Fibroblast of lung (primary cell): ENCODE data around the gene CRYBA4. TPM values are rescaled to one million over a fixed set of nuclear protein-coding genes. Genes with fewer than 3 reads are reported as not detected.

Experiments used
- DNase-seq, 2 donors: peaks; one replicate each; pipeline versions ENCODE4 v3.0.0 to v3.0.0-alpha.2; 2010; ENCODE audit warnings: low read depth in 2 of 2
- H2AFZ ChIP-seq: 2 replicates; pipeline ENCODE4 v1.5.1; 2012; ENCODE audit warnings: low read length, control low read depth, inconsistent platforms
- H3K27ac ChIP-seq: 2 replicates; pipeline ENCODE4 v1.5.1; 2011; ENCODE audit warnings: low read length, control low read depth; ENCODE audit not compliant: insufficient read depth
- H3K27me3 ChIP-seq: 2 replicates; pipeline ENCODE4 v1.5.1; 2011; ENCODE audit warnings: mild to moderate bottlenecking, low read length; ENCODE audit not compliant: control insufficient read depth, insufficient read depth
- H3K36me3 ChIP-seq: 2 replicates; pipeline ENCODE4 v1.5.1; 2011; ENCODE audit warnings: low read length; ENCODE audit not compliant: control insufficient read depth, insufficient read depth
- H3K4me1 ChIP-seq: 2 replicates; pipeline ENCODE4 v1.5.1; 2011; ENCODE audit warnings: low read length; ENCODE audit not compliant: control insufficient read depth, insufficient read depth; ENCODE audit errors: extremely low read depth
- H3K4me2 ChIP-seq: 2 replicates; pipeline ENCODE4 v1.5.1; 2011; ENCODE audit warnings: low read length, control low read depth; ENCODE audit not compliant: insufficient read depth; ENCODE audit errors: extremely low read depth
- H3K4me3 ChIP-seq, 4 experiments: fragments of 200-600 bp in 1 of 4; sonication (generic) in 1 of 4; replicated peaks in 1 of 4; 2 replicates each; pipeline ENCODE4 v1.5.1; 2011 to 2016; ENCODE audit warnings: low read length in 4 of 4, low read depth in 3 of 4, mild to moderate bottlenecking in 3 of 4, control low read depth in 2 of 4, inconsistent platforms in 1 of 4, mixed read lengths in 1 of 4; ENCODE audit not compliant: insufficient read depth in 1 of 4; ENCODE audit errors: control extremely low read depth in 1 of 4
- H3K79me2 ChIP-seq: 2 replicates; pipeline ENCODE4 v1.5.1; 2012; ENCODE audit warnings: mild to moderate bottlenecking, low read length, inconsistent platforms; ENCODE audit not compliant: control insufficient read depth, insufficient read depth
- H3K9ac ChIP-seq: 2 replicates; pipeline ENCODE4 v1.5.1; 2011; ENCODE audit warnings: mild to moderate bottlenecking, low read length, control low read depth; ENCODE audit not compliant: insufficient read depth
- H3K9me3 ChIP-seq: 2 replicates; pipeline ENCODE4 v1.5.1; 2012; ENCODE audit warnings: low read depth, low read length; ENCODE audit not compliant: control insufficient read depth, insufficient read depth
- H4K20me1 ChIP-seq: 2 replicates; pipeline ENCODE4 v1.5.1; 2011; ENCODE audit warnings: low read length; ENCODE audit not compliant: control insufficient read depth, insufficient read depth; ENCODE audit errors: extremely low read depth
- EZH2 ChIP-seq: IDR thresholded peaks from 2 replicates; pipeline ENCODE4 v1.5.1; 2012; ENCODE audit warnings: low read length, control low read depth, mild to moderate bottlenecking; ENCODE audit errors: missing control alignments
- polyA plus RNA-seq, 2 donors: library from polyadenylated mRNA; depleted of rRNA in 1 of 2; stranded (reverse) in 1 of 2; unstranded in 1 of 2; fragments of >200 nt; gene quantifications; 2 replicates each; pipeline ENCODE4 v1.2.1, GENCODE V29; 2011 to 2012; ENCODE audit warnings: missing spikeins in 1 of 2
- total RNA-seq: library from RNA; depleted of rRNA; stranded (reverse); fragments of >200 nt; gene quantifications from 2 replicates; pipeline ENCODE4 v1.2.1, GENCODE V29; 2014
- TF ChIP-seq, protein P1 (sequence below), 2 donors: IDR thresholded peaks in 1 of 2; conservative IDR thresholded peaks in 1 of 2; 1 replicate in 1 of 2; 2 replicates in 1 of 2; pipeline ENCODE4 v1.5.1; 2011 to 2012; ENCODE audit warnings: low read length in 2 of 2, control low read depth in 1 of 2, inconsistent platforms in 1 of 2, low read depth in 1 of 2, mild to moderate bottlenecking in 1 of 2

Gene CRYBA4
- total and polyA plus RNA-seq, 2 donors (not counting 1 experiment from before 2014, with no cell fraction given): not detected

DNA sequence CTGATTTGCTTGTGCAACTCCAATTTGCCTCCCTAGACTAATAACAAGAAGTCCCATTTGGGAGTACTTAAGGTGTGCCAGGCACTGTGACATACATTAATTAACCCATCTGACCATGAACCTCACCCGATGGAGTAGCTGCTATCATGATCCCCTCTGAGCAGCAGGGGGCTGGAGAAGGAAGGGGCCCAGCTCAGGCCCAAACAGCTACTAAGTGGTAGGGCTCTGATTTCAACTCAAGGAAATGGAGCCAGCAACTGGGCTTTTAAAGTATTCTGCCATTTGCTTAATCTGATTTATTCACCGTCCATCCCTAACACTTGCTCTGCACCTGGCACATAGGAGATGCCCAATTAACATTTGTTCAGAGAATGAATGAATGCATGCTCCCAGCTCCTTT lies 5.1 kb upstream of the CRYBA4 start:
- TF ChIP-seq, protein P1, sequence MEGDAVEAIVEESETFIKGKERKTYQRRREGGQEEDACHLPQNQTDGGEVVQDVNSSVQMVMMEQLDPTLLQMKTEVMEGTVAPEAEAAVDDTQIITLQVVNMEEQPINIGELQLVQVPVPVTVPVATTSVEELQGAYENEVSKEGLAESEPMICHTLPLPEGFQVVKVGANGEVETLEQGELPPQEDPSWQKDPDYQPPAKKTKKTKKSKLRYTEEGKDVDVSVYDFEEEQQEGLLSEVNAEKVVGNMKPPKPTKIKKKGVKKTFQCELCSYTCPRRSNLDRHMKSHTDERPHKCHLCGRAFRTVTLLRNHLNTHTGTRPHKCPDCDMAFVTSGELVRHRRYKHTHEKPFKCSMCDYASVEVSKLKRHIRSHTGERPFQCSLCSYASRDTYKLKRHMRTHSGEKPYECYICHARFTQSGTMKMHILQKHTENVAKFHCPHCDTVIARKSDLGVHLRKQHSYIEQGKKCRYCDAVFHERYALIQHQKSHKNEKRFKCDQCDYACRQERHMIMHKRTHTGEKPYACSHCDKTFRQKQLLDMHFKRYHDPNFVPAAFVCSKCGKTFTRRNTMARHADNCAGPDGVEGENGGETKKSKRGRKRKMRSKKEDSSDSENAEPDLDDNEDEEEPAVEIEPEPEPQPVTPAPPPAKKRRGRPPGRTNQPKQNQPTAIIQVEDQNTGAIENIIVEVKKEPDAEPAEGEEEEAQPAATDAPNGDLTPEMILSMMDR (conservative IDR thresholded peaks at IDR 0.05 in 1 of 2, IDR thresholded peaks at IDR 0.05 in 1 of 2; ENCODE audit: low read depth in 1 of 2, low read length in 2 of 2): no peak
- no peak for TF ChIP-seq EZH2
- no peak overlapping the region for H3K4me3 ChIP-seq
- no peak overlapping the region for H3K27ac ChIP-seq

DNA sequence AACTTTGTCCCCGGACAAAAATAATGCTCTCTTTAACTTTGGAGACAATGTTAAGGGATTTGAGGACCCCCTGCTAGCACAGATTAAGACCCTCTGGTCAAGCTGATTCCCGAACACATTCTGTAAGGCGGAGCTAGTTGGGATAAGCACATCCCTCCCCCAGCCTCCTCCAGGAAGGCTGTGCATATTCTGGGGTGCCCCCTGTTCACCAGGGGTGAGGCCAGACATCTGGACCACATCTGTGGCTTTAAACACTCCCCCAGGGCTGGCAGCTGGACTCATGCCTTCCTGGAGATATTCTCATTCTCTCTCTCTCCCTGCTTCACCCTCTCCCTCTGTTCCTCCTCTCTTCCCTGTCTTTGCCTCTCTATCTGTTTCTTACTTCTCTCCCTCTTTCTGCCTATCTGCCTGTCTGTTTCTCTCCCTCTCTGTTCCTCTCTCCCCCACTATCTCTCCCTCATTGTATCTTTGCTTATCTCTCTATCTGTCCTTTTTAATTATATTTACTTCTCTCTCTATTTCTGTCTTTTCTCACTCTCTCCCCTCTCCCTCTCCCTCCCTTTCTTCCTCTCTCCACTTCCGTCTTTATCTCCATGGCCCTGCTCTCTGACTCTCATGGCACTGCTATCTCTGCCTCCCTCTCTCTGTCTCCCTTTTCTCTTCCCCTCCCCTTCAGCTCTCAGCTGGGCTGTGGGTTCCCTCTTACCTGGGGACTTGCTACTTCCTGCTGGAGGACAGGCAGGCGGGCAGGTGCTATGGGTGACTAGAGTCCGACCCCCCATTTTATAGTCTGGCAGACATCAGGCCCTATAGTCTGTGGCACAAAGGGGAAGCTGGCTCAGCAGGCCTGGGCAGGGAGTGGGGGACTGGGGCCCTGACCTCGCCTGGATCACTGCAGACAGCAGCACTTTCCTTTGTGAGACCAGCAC lies 4.2 kb upstream of the CRYBA4 start, which contains the start of gene CRYBB1:
Gene CRYBB1, minus strand, starts transcription at position 757 of the 929 bp plus-strand sequence. CDS start 1,708 bp downstream, outside the sequence.
- no peaks in the 10 kb centered on the region for H3K36me3 ChIP-seq
- H3K4me1 ChIP-seq: peaks cover 5% of the 10 kb centered on the region
- H3K27ac ChIP-seq: no peak within 1 kb of the TSS
- H2AFZ ChIP-seq: peak within 1 kb of the TSS; percentile 35
- peaks cover 3% of the 10 kb centered on the region for H3K27me3 ChIP-seq
- H3K79me2 ChIP-seq: no peaks in the 10 kb centered on the region
- H3K9me3 ChIP-seq: no peaks in the 10 kb centered on the region
- TF ChIP-seq EZH2: no peak
- TF ChIP-seq, protein P1 (conservative IDR thresholded peaks at IDR 0.05 in 1 of 2, IDR thresholded peaks at IDR 0.05 in 1 of 2; ENCODE audit: low read depth in 1 of 2, low read length in 2 of 2): no peak
- no peak within 1 kb of the TSS for H3K9ac ChIP-seq
- no peaks in the 10 kb centered on the region for H4K20me1 ChIP-seq
- no peak within 1 kb of the TSS for H3K4me2 ChIP-seq
- no peak within 1 kb of the TSS for H3K4me3 ChIP-seq
- peak in 1 of 2 donors; percentile 31 for DNase-seq

More for the DNA sequence above, 5.1 kb upstream of the CRYBA4 start:
- Histone ChIP-seq H3K79me2 (no peaks in the 10 kb centered on the region), H4K20me1 (no peaks in the 10 kb centered on the region), H3K27me3 (peaks cover 3% of the 10 kb centered on the region), H2AFZ (no peak overlapping the region), H3K4me1 (peaks cover 5% of the 10 kb centered on the region), H3K9me3 (no peaks in the 10 kb centered on the region), H3K4me2 (no peak overlapping the region), H3K9ac (no peak overlapping the region), H3K36me3 (no peaks in the 10 kb centered on the region)
- DNase-seq: no peak

DNA sequence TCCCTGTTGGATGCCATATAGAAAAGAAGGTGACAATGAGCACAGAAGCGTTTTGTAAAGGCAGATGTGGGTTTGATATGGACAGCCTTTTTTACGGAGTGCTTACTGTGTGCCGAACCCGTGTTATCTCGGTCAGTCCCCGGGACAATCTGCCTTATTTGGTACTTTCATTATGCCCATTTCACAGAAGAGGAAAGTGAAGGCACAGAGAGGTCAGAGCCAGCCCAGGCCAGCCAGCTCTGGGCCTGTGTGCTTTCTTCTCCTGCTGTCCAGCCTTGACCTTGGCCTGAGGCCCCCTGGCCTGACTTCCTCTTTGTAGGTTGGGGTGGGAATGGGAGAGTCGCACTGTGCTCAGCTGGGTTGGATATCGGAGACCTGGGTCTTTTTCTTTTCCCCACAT lies 3.3 kb upstream of the CRYBA4 start:
- Histone ChIP-seq H4K20me1 (no peaks in the 10 kb centered on the region), H3K79me2 (no peaks in the 10 kb centered on the region), H3K9ac (no peak overlapping the region), H3K27ac (no peak overlapping the region), H3K4me2 (no peak overlapping the region), H3K4me1 (peaks cover 5% of the 10 kb centered on the region), H3K27me3 (peaks cover 6% of the 10 kb centered on the region), H3K4me3 (no peak overlapping the region), H3K9me3 (no peaks in the 10 kb centered on the region), H3K36me3 (no peaks in the 10 kb centered on the region), H2AFZ (no peak overlapping the region)
- DNase-seq: no peak
- TF ChIP-seq, protein P1 (conservative IDR thresholded peaks at IDR 0.05 in 1 of 2, IDR thresholded peaks at IDR 0.05 in 1 of 2; ENCODE audit: low read depth in 1 of 2, low read length in 2 of 2): no peak
- TF ChIP-seq EZH2: no peak
